Naive thymus-derived CD8-positive, alpha-beta T cell (primary cell): ENCODE measurements around the gene MFRP. TPM values are rescaled to one million over a fixed set of nuclear protein-coding genes. Genes with fewer than 3 reads are reported as not detected.

Experiments used
- microRNA-seq: library from miRNA; unstranded; fragments of <30 nt; microRNA quantifications from one replicate; pipeline ENCODE4 v1.2.0, GENCODE V29; 2022; ENCODE audit warnings: borderline microRNAs expressed
- polyA plus RNA-seq, 3 donors: library from polyadenylated mRNA; unstranded; fragments of 300-500 nt; fragmentation: Illumina TruSeq; gene quantifications; one replicate each; pipeline ENCODE4 v1.2.3, GENCODE V29; 2021
- total RNA-seq, 8 experiments: library from RNA in 2 of 8; stranded (reverse) in 2 of 8; gene quantifications; one replicate each; pipeline ENCODE4 v1.2.3 and lab custom pipeline; 2021 to 2026

MFRP gene
- total and polyA plus RNA-seq, 5 experiments from 2014 or later: not detected

Small RNAs within 50 kb of the gene (microRNA-seq; reads per million reads assigned to microRNA genes)
- not detected for gene MIR6756

Other genes with a start within 250 kb of the MFRP start
- gene DPAGT1, start 244.9 kb downstream of the MFRP start, total RNA-seq: 10 to 100 TPM; 29.0 to 37.5 TPM
- 10 to 100 TPM; 28.7 to 30.8 (median 29.0) TPM for gene DPAGT1, start 244.9 kb downstream of the MFRP start, polyA plus RNA-seq
- 10 to 100 TPM; 27.0 to 27.8 TPM for gene C2CD2L, start 239.4 kb downstream of the MFRP start, total RNA-seq
- 1 to 10 TPM; 3.4 to 10.0 (median 4.0) TPM for gene C2CD2L, start 239.4 kb downstream of the MFRP start, polyA plus RNA-seq
- 10 to 100 TPM; 66.0 to 68.6 TPM for gene HINFP, start 225.1 kb downstream of the MFRP start, total RNA-seq
- 10 to 100 TPM in 1 of 3 donors, 1 to 10 TPM in 2; 7.3 to 24.9 (median 7.5) TPM for gene HINFP, start 225.1 kb downstream of the MFRP start, polyA plus RNA-seq
- gene ABCG4, start 197.7 kb downstream of the MFRP start, total RNA-seq: not detected
- gene ABCG4, start 197.7 kb downstream of the MFRP start, polyA plus RNA-seq: not detected
- gene NLRX1, start 178.0 kb downstream of the MFRP start, total RNA-seq: 10 to 100 TPM; 10.3 to 10.5 TPM
- gene NLRX1, start 178.0 kb downstream of the MFRP start, polyA plus RNA-seq: 10 to 100 TPM in 1 of 3 donors, 1 to 10 TPM in 2; 4.0 to 10.9 (median 7.1) TPM
- gene NHERF4, start 161.2 kb downstream of the MFRP start, total RNA-seq: under 1 TPM; 0.42 to 0.55 TPM
- not detected for gene NHERF4, start 161.2 kb downstream of the MFRP start, polyA plus RNA-seq
- gene CBL, start 140.4 kb downstream of the MFRP start, total RNA-seq: 10 to 100 TPM; 46.9 to 51.6 TPM
- gene CBL, start 140.4 kb downstream of the MFRP start, polyA plus RNA-seq: 10 to 100 TPM; 11.5 to 16.1 (median 12.2) TPM
- gene MCAM, start 29.6 kb downstream of the MFRP start, total RNA-seq: under 1 TPM; 0.33 to 0.55 TPM
- 1 to 10 TPM in 1 of 3 donors, under 1 TPM in 2; 0.35 to 1.2 (median 0.65) TPM for gene MCAM, start 29.6 kb downstream of the MFRP start, polyA plus RNA-seq
- 10 to 100 TPM; 19.8 to 21.1 TPM for gene RNF26, start 12.2 kb downstream of the MFRP start, total RNA-seq
- 10 to 100 TPM; 37.0 to 45.9 (median 39.6) TPM for gene RNF26, start 12.2 kb downstream of the MFRP start, polyA plus RNA-seq
- gene C1QTNF5, start 5.8 kb downstream of the MFRP start, total RNA-seq: not detected
- not detected for gene C1QTNF5, start 5.8 kb downstream of the MFRP start, polyA plus RNA-seq
- under 1 TPM; 0.16 to 0.23 TPM for gene USP2, start 35.0 kb upstream of the MFRP start, total RNA-seq
- gene USP2, start 35.0 kb upstream of the MFRP start, polyA plus RNA-seq: under 1 TPM in 1 of 3 donors, not detected in 2; 0.13 TPM
- not detected for gene THY1, start 76.5 kb upstream of the MFRP start, total RNA-seq
- gene THY1, start 76.5 kb upstream of the MFRP start, polyA plus RNA-seq: not detected